Right lobe of liver (tissue), 4 donors: ENCODE results near the gene THAP4.

ENCODE experiments used
- CTCF ChIP-seq, 4 donors: fragments of 200-600 bp in 3 of 4; fragments of 450-650 bp in 1 of 4; IDR thresholded peaks; one replicate each; pipeline versions ENCODE4 v1.5.1 to v1.8.0; 2016 to 2022; ENCODE audit warnings: antibody characterized with exemption in 4 of 4, mild to moderate bottlenecking in 2 of 4
- POLR2A ChIP-seq: fragments of 450-650 bp; IDR thresholded peaks from one replicate; pipeline ENCODE4 v1.6.1; 2017; ENCODE audit warnings: antibody characterized with exemption, mild to moderate bottlenecking
- donor health status: DM: no; HTN: no; CAD: no.
- donor health status: DM: no; HTN: no; CAD: no.
- donor health status: DM: no; HTN: yes; CAD: no.

DNA sequence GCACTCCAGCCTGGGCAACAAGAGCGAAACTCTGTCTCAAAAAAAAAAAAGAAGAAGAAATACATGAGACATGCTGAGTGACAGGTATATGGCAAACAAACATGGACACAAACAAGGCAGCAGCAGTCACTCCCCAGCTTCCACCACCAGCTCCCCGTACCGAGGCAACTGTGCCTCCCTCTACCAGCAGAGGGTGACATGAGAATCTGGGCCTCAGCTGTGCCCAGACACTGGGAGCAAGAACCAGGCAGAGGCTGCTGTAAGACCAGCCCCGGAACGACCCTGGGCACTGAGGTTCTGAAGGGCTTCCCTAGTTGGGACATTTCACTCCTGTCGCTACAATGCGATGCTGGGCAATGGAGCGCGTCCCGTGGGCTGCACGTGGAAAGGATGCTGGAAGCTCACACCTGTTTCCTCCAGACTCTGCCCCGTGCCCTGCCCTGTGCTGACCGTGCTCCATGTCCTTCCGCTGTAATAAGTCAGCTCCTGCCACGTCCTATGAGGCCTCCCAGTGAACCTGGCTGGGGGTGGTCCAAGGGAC lies 41.3 kb downstream of the THAP4 start:
- peak; percentile 6 to 33 (median 18) for TF ChIP-seq CTCF (IDR thresholded peaks at IDR 0.05)
- TF ChIP-seq POLR2A, result no peak
